ENCODE data around the gene CYB561.

Gene CYB561

DNA sequence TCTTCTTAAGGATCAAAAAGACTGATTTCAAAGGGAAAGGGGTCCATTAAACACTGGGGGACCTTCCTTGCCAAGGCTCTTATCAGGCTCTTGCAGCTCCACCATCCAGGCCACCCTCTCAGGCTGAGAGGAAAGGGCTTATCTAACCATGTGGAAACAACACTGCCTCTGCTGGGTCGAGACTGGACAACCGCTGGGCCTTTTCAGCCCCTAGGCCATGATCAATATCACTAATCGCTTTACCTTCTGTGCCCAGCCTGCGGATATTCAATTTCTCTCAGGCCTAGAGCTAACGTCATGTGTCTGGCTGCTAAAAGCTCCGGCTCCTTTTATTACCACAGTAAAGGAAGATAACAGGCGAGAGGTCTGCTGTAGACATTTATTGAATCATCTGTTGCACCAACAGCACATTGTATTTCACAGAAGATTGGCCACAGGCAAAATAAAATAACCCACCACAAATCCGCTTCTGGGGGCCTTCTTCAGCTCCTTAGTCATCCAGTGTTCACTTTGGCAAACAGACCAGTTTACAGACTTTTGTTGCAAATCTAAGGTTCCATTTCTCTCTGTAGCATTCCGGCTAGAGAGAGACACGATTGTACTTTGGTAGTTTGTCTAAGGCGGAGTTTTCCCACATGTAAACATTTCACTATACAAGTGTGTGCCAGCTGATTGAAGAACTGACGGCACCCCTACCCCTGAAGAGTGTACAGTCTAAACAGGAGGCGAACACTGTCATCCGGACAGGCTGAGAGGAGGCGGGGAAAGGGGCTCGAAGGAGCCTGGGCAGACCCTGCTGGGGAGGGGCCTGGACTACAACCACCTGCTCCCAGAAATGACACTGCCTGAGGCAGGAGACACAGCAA, 13.9 kb downstream of the CYB561 start:
- DNase-seq = no peak

DNA sequence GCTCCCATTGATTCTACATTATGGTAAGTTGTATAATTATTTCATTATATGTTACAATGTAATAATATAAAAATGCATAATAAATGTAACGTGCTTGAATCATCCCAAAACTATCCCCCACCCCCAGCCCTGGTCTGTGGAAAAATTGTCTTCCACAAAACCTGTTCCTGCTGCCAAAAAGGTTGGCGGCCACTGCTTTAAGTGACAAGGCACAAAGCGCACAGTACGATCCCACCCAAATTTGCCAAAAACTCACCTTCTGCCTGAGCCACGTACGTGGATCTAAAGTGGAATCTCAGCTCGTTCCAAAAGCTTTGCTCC, 14.5 kb downstream of the CYB561 start:
- DNase-seq = no peak

DNA sequence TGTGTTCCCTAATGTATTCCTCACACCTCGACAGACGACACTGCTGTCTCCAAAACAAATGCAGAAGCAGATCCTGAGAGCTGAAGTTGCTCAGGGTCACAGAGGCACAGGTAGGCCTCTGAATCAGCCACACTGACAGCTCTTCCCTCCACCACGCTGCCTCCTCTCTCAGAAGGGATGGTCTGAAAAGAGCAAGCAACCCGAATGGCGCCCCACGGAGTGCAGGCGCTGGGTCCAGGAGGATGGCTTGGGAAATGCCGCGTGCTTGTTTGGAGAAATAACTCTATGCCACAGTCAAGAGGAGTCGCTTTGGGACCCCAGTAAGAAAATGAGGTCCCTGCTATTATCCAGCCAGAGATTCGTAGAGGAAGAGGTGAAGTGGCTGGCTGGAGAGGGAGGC, 15.9 kb downstream of the CYB561 start:
- DNase-seq = no peak

DNA sequence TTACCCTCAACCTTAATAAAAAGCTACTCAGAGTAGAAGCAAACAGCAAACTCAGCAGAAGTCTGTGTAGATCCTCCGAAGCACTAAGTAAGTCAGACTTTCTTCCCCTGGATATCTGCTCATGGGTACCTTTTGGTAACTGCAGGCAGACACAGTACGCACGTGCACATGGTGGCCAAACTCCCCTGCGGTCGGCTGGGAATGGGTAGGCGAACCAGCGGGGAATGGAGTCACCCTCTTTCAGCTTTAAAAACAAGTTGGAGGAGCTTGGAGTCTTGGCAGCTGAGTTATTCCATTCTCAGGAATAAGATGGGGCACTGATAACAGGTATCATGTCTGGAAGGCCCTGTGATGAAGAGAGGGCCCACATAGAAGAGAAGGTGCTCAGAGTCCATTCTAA, 16.3 kb downstream of the CYB561 start:
- DNase-seq = no peak

DNA sequence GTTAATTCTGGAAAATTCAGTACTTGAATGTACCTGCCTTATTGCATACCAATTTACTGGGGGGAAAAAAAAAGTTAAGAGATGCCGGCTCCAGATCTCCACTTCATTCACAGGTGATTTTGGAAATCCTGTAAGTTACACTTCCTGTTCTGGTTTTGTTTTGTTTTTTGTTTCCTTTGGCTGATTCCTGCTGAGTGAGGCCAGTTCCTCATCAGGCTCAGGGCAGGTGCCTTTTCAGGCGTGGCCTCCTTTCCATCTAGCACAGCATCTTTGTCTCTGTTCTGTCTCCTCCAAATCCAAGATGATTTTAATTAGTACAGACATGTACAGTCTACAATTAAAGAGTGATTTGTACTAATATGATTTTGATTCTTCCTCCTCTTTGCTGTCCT, 19.2 kb downstream of the CYB561 start:
- DNase-seq = no peak

DNA sequence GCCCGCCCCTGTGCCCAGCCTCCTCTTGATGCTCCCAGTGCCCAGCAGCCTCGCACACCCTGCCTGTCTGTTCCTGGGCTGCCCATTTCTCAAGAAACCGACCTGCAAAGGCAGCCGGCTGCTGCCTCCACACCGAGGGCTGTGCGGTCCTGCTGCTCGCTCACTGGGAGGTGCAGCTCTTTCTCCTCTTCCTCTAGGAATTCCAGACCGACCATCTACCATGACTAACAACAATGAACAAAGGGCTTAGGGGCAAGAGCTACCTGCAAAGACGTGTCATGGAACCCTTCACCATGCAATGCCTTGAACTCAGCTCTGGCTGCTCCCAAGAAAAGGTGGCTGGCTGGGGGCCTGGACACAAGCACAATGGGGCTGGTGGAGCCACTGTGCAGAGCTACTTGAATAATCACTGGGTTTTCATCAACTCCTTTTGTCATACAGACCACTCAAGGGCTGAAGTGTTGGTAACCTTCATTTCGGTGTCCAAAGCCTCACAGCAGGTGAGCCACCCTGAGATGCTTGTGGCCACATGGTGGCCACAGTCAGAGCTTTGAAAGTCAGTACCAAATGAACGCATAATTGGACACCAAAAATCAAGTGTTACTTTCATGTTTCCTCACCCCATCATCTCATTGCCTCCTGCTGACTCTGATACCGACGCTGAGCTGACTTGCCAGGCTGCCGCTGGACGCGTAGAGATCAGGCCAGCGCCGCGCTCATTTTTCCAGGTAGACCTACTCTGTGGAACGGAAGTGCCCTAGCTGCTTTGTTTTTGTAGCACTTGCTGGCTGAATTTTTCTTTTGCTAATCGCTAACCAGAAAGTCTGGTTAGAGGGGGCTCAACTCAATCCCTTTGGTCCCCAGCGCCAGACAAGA, 19.8 kb downstream of the CYB561 start:
- no peak for DNase-seq

DNA sequence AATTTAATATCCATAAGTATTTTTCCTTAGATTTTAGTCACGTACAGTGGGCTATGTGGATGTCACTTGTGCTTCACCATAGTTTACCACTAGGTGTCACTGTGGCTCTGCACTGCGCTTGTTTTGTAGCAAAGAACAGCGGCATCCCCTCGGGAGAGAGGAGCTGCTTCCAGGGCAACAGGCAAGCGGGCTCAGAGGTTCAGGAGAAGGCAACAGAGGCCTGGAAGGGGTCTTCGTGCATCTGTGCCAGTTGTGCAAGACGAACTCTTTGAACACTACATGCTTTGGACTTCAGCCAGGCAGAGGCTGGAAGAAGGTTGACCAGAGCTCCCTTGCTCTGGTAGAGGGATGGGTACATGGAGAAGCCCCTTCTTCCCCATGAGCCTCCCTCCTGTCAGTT, 20.6 kb downstream of the CYB561 start:
- peak; percentile 87 to 89 for DNase-seq

DNA sequence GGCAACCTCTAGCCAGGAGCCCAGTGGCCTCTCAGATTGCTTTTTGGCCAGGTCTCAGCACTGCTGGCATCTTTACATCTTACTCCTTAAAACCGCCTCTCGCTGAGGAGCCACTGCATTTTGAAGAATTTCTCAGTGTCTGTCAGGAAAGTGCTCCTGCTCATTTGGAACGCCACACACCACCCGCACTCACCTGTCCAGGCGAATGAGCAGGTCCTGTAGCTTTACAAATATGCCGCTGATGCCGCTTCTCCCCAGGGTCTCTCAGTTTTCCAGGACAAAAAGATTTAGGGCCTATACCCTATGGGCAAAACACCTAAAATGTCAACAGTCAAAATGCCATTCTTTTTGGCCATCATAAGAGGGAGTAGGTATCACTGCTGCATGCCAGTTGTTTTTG, 22.1 kb downstream of the CYB561 start:
- DNase-seq = no peak

DNA sequence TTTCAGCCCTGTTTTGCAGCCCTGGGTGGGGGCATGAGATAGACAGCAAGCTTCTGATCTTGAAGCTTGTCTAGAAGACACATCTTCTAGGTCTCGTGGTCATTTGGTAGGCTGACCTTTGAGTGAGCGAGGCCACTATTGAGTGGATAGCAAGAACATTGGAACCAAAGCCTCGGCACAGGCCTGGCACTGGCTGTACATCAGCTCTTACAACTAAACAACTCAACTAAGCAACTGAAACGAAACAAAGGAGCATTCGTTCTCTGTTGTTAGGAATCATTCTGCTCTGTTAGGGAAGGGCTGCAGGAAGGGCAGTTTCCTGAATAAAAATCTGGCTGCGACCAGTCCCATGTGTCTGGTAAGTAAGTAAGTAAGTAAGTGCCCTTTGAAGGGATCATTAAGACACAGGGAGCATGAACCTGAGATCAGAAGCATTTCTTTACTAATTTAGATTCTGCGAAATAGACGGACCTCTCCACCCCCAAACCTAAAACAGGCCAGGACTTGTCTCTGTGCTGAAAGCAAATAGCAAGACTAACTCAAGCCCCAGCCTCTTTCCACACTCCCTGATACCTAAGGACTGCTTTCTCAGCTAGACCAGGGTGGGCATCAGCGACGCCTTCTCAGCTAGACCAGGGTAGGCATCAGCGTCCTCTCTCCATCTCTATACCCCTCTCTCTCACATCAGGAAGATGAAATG, 22.7 kb downstream of the CYB561 start:
- DNase-seq = no peak

DNA sequence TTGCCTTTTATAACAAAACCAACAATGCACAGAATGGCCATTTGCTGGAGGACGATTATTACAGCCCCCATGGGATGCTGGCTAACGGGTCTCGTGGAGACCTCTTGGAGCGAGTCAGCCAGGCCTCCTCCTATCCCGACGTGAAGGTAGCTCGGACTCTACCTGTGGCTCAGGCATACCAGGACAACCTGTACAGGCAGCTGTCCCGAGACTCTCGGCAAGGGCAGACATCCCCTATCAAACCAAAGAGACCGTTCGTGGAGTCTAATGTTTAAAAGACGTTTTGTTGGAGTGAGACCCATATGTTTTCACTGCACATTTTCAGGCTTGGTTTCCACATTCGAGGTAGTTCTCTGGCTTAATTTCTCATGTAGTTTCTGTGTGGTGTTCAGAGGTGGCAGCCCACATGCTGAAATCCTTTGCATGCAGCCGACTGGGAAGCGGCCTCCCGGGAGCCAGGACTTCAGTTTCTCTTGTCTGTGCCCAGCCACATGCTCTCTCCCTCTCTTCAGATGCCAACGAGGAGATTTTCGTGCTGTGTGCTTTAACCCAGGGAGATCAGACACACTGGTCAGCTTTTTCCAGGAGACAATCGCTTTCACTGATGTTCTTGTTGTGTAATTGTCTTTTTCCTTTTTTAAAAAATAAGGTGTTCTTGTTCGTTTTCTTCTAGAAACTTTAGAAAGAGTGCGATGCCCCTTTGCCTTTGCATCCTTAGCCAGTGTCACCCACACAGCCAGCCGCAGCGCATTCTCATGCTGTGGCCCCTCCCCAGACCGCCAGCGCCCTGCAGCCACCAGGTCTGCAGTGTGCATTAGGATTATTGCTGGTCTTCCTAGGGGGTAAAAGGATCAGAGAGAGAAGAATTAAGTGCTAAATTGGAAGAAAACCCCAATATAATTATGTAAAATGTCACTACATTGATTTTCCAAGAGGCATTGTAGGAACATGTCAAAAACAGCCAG, 24.1 kb downstream of the CYB561 start:
- DNase-seq = no peak

DNA sequence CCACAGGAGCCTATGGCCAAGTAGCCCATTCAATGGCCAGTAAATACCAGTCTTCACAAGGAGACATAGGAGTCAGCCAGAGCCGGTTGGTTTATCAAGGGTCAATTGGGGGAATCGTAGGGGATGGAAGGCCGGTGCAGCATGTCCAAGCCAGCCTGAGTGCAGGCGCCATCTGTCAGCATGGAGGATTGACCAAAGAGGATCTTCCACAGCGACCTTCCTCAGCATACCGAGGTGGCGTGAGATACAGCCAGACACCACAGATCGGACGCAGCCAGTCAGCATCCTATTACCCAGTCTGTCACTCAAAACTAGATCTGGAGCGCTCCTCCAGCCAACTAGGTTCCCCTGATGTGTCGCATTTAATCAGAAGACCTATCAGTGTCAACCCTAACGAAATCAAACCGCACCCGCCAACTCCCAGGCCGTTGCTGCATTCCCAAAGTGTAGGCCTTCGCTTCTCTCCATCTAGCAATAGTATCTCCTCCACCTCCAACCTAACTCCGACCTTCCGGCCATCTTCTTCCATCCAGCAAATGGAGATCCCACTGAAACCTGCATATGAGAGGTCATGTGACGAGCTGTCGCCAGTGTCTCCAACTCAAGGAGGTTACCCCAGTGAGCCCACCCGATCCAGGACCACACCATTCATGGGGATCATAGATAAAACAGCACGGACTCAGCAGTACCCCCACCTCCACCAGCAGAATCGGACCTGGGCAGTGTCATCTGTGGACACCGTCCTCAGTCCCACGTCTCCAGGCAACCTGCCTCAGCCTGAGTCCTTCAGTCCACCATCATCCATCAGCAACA, 25.0 kb downstream of the CYB561 start:
- DNase-seq = no peak

DNA sequence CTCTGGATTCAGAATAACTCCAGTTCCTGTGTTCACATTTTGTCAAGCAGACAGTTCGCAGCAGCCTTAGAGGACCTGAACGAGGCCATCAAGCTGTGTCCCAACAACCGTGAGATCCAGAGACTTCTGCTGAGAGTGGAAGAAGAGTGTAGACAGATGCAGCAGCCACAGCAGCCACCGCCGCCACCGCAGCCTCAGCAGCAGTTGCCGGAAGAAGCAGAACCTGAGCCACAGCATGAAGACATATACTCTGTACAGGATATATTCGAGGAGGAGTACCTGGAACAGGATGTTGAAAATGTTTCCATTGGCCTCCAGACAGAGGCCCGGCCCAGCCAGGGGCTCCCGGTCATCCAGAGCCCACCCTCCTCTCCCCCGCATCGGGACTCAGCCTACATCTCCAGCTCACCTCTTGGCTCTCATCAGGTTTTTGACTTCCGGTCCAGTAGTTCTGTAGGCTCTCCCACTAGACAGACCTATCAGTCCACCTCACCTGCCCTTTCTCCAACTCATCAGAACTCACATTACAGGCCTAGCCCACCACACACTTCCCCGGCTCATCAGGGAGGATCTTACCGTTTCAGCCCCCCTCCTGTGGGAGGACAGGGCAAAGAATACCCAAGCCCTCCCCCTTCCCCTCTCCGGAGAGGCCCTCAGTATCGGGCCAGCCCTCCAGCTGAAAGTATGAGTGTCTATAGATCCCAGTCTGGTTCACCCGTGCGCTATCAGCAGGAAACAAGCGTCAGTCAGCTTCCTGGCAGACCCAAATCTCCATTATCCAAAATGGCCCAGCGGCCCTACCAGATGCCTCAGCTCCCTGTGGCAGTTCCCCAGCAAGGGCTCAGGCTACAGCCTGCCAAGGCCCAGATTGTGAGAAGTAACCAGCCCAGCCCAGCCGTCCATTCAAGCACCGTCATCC, 25.9 kb downstream of the CYB561 start:
- DNase-seq = no peak

DNA sequence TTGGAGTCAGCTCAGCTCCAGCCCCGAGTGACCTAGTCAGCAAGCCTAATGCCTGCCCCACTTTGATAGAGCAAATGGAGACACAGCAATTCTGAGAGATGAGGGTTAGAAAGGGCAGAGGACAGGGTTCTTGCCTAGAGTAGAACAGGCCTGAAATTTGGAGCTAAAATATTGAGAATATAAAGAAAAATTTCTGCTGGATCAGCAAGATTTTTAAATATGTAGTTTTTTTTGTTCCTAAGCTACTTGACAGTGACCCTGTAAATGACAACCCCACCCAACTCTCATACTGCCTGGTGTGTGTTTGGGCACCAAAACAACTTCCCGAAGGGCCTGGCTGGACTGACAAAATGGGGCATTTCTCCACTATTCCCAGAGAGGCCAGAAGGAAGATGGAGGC, 26.7 kb downstream of the CYB561 start:
- no peak for DNase-seq

DNA sequence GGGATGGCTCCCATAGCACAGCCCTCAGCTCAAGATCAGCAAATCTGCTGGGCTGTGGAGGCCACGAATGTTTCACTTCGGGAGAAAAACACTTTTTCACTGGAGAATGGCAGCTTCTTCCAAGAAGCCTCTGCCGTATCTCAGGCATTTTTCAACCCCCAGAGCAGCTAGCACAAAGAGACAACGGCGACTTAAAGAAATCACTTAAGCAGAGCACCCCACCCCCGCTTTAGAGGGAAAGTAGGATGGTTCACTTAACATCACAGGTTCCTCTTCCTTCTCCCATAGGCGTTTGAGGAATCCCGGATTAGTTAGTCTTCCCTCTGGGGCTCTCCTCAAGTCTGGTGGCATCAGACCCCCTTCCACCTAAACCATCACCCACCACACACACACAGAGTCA, 27.6 kb downstream of the CYB561 start:
- DNase-seq = no peak

DNA sequence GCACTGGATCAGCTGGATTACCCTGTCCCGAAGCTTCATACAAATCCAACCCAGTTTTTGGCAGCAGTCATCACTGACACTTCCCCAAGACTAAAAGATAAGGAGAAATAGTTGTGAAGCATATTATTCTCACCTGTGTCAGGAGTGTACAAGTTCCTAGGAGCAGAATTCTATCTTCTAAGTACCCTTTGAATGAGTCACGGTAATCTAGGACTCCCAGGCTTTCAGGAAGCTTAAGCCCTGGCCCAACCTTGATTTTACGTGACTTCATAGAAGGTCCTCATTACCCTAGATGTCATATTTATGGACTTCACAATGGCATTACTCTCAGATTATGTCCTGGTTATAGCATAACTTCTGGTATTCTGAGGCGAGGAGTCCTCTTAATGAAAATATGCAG, 31.9 kb downstream of the CYB561 start:
- no peak for DNase-seq

DNA sequence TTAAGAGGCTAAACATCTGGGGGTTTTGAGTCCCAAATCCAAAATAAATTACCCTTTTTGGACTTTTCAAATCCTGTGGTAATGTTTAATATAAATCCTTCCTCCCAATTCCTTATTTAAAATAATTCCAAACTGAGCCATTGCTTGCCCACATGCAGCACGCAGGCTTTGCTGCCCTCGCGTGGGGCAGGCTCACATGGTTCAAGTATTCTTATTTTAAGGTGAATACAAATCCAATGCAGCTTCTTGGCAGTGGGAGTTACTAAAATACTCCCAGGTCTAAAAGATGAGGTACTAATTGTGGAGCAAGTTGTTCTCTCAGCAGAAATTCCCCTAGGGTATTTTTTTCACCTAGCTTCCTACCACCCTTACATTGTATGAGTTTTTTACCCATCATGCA, 33.0 kb downstream of the CYB561 start:
- DNase-seq = no peak

DNA sequence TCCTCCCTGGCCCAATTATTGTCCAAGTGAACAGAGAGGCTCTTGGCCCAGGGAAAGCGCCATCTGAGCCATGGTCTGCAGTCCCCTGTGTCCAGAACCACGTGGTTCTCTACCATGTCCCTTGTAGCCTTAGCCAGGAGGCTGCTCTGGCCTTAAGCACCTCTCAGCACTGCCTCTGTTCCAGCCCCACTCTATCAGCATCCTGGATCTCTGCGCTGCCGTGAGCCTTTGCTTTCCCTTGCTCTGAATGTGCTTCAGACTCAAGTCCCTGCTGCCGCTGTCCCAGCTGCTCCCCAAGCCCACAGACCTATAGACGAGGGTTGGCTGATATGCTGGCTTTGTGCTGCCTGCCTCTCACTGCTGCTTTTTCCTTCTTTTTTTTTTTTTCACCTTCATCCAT, 33.9 kb downstream of the CYB561 start:
- DNase-seq = no peak

DNA sequence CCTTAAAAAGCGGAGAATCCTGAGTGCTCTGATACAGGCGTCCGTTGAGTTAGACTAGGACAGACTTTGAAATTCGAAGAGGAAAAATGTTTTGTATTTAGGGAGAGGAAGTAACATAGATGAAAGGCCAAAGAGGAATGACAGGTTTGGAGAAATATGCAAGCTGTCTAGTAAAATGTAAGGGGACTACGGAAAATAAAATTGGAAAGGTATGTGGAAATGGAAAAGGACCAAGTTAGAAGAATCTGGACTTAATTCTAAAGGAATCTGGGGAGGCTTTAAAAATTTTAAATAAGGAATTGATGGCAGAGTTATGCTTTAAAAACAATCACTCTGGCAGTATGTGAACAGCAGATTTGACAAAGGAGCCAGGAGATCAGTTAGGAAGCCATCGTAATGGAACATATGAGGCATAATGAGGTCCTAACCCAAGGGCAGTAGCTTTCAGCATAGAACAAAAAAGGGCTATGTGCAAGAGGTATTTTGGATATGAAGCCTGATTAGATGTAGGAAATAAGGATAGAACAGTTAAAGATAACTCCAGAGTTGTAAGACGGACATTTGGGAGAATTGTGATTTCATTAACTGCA, 38.3 kb downstream of the CYB561 start:
- DNase-seq = no peak

DNA sequence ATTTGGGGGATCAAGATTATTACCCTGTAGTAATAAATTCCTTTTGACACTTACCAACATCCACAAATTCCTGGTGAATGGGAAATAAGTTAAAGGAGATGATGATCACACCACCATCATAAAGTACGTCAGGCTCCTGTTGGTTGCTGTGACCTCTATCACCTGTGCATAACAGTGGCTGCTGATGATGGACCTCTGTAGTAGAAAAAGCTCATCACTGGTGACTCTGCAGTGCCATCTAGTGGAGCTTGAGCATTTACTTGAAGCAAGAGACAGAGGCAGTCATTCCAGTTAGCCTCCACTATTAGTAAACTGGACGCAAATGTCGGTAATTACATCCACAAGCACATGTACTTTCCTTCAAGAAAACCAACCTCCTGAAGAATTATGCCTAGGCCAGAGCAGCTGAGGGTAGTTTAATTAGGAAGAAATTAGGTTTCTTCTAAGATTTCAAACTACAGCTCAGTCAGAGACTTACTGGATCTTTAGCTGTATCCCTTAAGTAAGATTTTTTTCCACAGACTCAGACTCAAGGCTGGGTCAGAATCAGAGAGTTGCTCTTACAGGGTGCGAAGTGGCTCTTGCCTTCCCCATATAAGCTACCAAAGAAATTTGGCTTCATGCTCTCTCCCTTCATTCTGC, 39.3 kb downstream of the CYB561 start:
- peak; percentile 93 to 97 for DNase-seq

Measured in Kasumi-1 (cell line).